GM12878 (cell line): ENCODE data around the gene CORO7. TPM values are rescaled to one million over a fixed set of nuclear protein-coding genes. Genes with fewer than 3 reads are reported as not detected.

Experiments used
- ATF7 ChIP-seq: fragments of 450-650 bp; IDR thresholded peaks from 2 replicates; pipeline ENCODE4 v1.6.1; 2016; ENCODE audit warnings: low read depth, mild to moderate bottlenecking
- CTCF ChIP-seq, 3 experiments: IDR thresholded peaks in 2 of 3; conservative IDR thresholded peaks in 1 of 3; 2 replicates each; pipeline ENCODE4 v1.5.1; 2011; ENCODE audit warnings: low read depth in 3 of 3, low read length in 3 of 3, mild to moderate bottlenecking in 3 of 3, control low read depth in 2 of 3, moderate library complexity in 2 of 3, inconsistent platforms in 1 of 3, mixed read lengths in 1 of 3; ENCODE audit not compliant: control insufficient read depth in 2 of 3, insufficient read depth in 1 of 3; ENCODE audit errors: extremely low read depth in 1 of 3
- DPF2 ChIP-seq: fragments of 450-650 bp; IDR thresholded peaks from 2 replicates; pipeline ENCODE4 v1.6.1; 2017; ENCODE audit warnings: mild to moderate bottlenecking
- E2F4 ChIP-seq: IDR thresholded peaks from 2 replicates; pipeline ENCODE4 v1.6.1; 2012; ENCODE audit warnings: low read depth, low read length, improper control_type of control experiment
- EED ChIP-seq: sonication (generic); IDR thresholded peaks from 2 replicates; pipeline ENCODE4 v1.6.1; 2016; ENCODE audit warnings: antibody characterized with exemption, low read depth
- FOXK2 ChIP-seq: fragments of 450-650 bp; IDR thresholded peaks from 2 replicates; pipeline ENCODE4 v1.6.1; 2017; ENCODE audit warnings: mild to moderate bottlenecking, moderate library complexity
- GABPA ChIP-seq: IDR thresholded peaks from 2 replicates; pipeline ENCODE4 v1.6.1; 2014; ENCODE audit warnings: antibody characterized with exemption, low read depth, mild to moderate bottlenecking, inconsistent platforms
- HCFC1 ChIP-seq: fragments of 150-350 bp; IDR thresholded peaks from 2 replicates; pipeline ENCODE4 v1.6.1; 2014; ENCODE audit warnings: low read length
- HDAC2 ChIP-seq: fragments of 200-600 bp; sonication (generic); IDR thresholded peaks from 2 replicates; pipeline ENCODE4 v1.6.1; 2017
- HDGF ChIP-seq: fragments of 450-650 bp; IDR thresholded peaks from 2 replicates; pipeline ENCODE4 v1.6.1; 2016; ENCODE audit warnings: antibody characterized with exemption
- NR2F1 ChIP-seq: fragments of 450-650 bp; conservative IDR thresholded peaks from 2 replicates; pipeline ENCODE4 v1.6.1; 2017; ENCODE audit warnings: mild to moderate bottlenecking
- POLR2A ChIP-seq: IDR thresholded peaks from 2 replicates; pipeline ENCODE4 v1.6.1; 2011; ENCODE audit warnings: low read depth, mild to moderate bottlenecking, low read length
- RAD21 ChIP-seq: IDR thresholded peaks from 2 replicates; pipeline ENCODE4 v1.6.1; 2011; ENCODE audit warnings: mild to moderate bottlenecking, low read depth, low read length, moderate library complexity; ENCODE audit not compliant: insufficient read depth
- SKIL ChIP-seq: fragments of 450-650 bp; IDR thresholded peaks from 2 replicates; pipeline ENCODE4 v1.6.1; 2017; ENCODE audit warnings: mild to moderate bottlenecking, low read depth, inconsistent platforms; ENCODE audit not compliant: poor library complexity, severe bottlenecking
- SMAD1 ChIP-seq: fragments of 450-650 bp; IDR thresholded peaks from 2 replicates; pipeline ENCODE4 v1.6.1; 2018; ENCODE audit warnings: mild to moderate bottlenecking, low read depth; ENCODE audit not compliant: partially characterized antibody
- TCF12 ChIP-seq: IDR thresholded peaks from 2 replicates; pipeline ENCODE4 v1.6.1; 2011; ENCODE audit warnings: low read depth, mild to moderate bottlenecking, low read length
- ZBTB4 ChIP-seq: fragments of 450-650 bp; formaldehyde crosslinking; IDR thresholded peaks from 2 replicates; pipeline ENCODE4 v1.4.0; 2022; ENCODE audit warnings: mild to moderate bottlenecking, moderate library complexity
- polyA plus RNA-seq, 11 experiments: library from polyadenylated mRNA; depleted of rRNA in 4 of 11; unstranded in 6 of 11; stranded (reverse) in 5 of 11; fragments of >200 nt; fragmentation: Nextera tagmentation in 4 of 11; fragmentation: Illumina TruSeq in 1 of 11; extraction: Ambion mirVana in 4 of 11; extraction: Trizol in 1 of 11; gene quantifications; 1 replicate in 1 of 11; 2 replicates in 10 of 11; pipeline versions ENCODE4 v1.2.1 to v1.2.3, GENCODE V29; 2011 to 2016; ENCODE audit warnings: inconsistent platforms in 2 of 11, missing spikeins in 2 of 11, low read depth in 1 of 11
- total RNA-seq, 4 experiments: library from RNA; depleted of rRNA in 3 of 4; stranded (reverse); fragments of >200 nt in 3 of 4; fragmentation: Illumina TruSeq in 1 of 4; extraction: Trizol in 1 of 4; gene quantifications; 2 replicates each; pipeline versions ENCODE4 v1.2.1 to v1.2.3, GENCODE V29; 2013 to 2021
- TF ChIP-seq, protein P1 (sequence below): fragments of 150-350 bp; IDR thresholded peaks from 2 replicates; pipeline ENCODE4 v1.6.1; 2014; ENCODE audit warnings: mild to moderate bottlenecking, low read depth, low read length
- TF ChIP-seq, protein P2 (sequence below): IDR thresholded peaks from 2 replicates; pipeline ENCODE4 v1.6.1; 2011; ENCODE audit warnings: mild to moderate bottlenecking, low read depth, low read length, moderate library complexity; ENCODE audit not compliant: insufficient replicate concordance

Gene CORO7
- total and polyA plus RNA-seq, 10 of the 15 experiments (the other 5 are each of a cell fraction or from before 2014, with no cell fraction given): 0.64 to 89.2 (median 43.7) TPM

GRCh38 chr16:4319454-4320421 is 96.7 kb downstream of the CORO7 start (continued):
- TF ChIP-seq SKIL: no peak
- TF ChIP-seq HDAC2: no peak
- no peak for TF ChIP-seq CTCF (IDR thresholded peaks at IDR 0.05 in 2 of 3, conservative IDR thresholded peaks at IDR 0.05 in 1 of 3; ENCODE audit: control insufficient read depth in 2 of 3, extremely low read depth in 1 of 3, insufficient read depth in 1 of 3, low read depth in 3 of 3, low read length in 3 of 3)
- TF ChIP-seq EED: no peak
- peak; percentile 54; the same call in 1 of the 2 replicates for TF ChIP-seq TCF12
- no peak for TF ChIP-seq E2F4
- no peak for TF ChIP-seq FOXK2
- no peak for TF ChIP-seq NR2F1
- no peak for TF ChIP-seq ATF7
- no peak for TF ChIP-seq SMAD1
- no peak for TF ChIP-seq HDGF
- no peak for TF ChIP-seq RAD21
- peak; percentile 40; the same call in 1 of the 2 replicates for TF ChIP-seq DPF2
- no peak for TF ChIP-seq GABPA
- TF ChIP-seq, protein P1, sequence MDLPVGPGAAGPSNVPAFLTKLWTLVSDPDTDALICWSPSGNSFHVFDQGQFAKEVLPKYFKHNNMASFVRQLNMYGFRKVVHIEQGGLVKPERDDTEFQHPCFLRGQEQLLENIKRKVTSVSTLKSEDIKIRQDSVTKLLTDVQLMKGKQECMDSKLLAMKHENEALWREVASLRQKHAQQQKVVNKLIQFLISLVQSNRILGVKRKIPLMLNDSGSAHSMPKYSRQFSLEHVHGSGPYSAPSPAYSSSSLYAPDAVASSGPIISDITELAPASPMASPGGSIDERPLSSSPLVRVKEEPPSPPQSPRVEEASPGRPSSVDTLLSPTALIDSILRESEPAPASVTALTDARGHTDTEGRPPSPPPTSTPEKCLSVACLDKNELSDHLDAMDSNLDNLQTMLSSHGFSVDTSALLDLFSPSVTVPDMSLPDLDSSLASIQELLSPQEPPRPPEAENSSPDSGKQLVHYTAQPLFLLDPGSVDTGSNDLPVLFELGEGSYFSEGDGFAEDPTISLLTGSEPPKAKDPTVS: no peak
- no peak for TF ChIP-seq HCFC1
- TF ChIP-seq ZBTB4 (CRISPR knock-in tag): no peak
- TF ChIP-seq POLR2A: no peak
- TF ChIP-seq, protein P2, sequence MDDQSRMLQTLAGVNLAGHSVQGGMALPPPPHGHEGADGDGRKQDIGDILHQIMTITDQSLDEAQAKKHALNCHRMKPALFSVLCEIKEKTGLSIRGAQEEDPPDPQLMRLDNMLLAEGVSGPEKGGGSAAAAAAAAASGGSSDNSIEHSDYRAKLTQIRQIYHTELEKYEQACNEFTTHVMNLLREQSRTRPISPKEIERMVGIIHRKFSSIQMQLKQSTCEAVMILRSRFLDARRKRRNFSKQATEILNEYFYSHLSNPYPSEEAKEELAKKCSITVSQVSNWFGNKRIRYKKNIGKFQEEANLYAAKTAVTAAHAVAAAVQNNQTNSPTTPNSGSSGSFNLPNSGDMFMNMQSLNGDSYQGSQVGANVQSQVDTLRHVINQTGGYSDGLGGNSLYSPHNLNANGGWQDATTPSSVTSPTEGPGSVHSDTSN: no peak
